Measurements from ENCODE around the gene PLEKHA3.

DNA sequence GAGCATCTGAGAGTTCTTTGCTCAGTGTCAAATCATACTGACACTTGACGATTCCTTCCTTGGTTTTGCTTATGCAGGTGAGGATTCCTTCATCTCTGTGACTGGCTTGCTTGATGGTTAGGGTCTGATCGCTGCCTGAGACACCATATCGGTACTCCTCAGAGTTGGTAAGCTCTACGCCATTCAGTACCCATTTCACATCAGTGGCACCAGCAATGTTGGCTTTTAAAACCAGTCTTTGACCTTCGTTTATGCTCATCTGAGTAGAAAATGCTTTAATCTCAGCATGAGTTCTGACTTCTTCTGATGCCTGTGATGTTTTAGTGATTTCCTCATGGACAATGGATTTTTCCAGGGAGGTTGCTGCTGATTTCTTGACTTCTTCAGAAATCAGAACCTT, 48.4 kb downstream of the PLEKHA3 start:
- TF ChIP-seq, protein P1, sequence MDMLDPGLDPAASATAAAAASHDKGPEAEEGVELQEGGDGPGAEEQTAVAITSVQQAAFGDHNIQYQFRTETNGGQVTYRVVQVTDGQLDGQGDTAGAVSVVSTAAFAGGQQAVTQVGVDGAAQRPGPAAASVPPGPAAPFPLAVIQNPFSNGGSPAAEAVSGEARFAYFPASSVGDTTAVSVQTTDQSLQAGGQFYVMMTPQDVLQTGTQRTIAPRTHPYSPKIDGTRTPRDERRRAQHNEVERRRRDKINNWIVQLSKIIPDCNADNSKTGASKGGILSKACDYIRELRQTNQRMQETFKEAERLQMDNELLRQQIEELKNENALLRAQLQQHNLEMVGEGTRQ (IDR thresholded peaks at IDR 0.05; ENCODE audit: low read depth, low read length) = no peak
- TF ChIP-seq, protein P2, sequence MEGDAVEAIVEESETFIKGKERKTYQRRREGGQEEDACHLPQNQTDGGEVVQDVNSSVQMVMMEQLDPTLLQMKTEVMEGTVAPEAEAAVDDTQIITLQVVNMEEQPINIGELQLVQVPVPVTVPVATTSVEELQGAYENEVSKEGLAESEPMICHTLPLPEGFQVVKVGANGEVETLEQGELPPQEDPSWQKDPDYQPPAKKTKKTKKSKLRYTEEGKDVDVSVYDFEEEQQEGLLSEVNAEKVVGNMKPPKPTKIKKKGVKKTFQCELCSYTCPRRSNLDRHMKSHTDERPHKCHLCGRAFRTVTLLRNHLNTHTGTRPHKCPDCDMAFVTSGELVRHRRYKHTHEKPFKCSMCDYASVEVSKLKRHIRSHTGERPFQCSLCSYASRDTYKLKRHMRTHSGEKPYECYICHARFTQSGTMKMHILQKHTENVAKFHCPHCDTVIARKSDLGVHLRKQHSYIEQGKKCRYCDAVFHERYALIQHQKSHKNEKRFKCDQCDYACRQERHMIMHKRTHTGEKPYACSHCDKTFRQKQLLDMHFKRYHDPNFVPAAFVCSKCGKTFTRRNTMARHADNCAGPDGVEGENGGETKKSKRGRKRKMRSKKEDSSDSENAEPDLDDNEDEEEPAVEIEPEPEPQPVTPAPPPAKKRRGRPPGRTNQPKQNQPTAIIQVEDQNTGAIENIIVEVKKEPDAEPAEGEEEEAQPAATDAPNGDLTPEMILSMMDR (conservative IDR thresholded peaks at IDR 0.05; ENCODE audit: low read depth, low read length) = no peak
- TF ChIP-seq CEBPB (IDR thresholded peaks at IDR 0.05; ENCODE audit: low read depth, low read length) = no peak
- no peak for TF ChIP-seq RAD21 (IDR thresholded peaks at IDR 0.05; ENCODE audit: low read length)
- no peak for TF ChIP-seq POLR2A (IDR thresholded peaks at IDR 0.05; ENCODE audit: low read depth, low read length)
- no peak for TF ChIP-seq MAZ (IDR thresholded peaks at IDR 0.05; ENCODE audit: borderline replicate concordance, low read depth, low read length)
